Hematopoietic multipotent progenitor cell treated with erythropoietin and hydrocortisone succinate and interleukin-3 and kit ligand, for 15 days (in vitro differentiated cells): ENCODE data around the gene RTF1.
"Not testable (repeated sequence)": the region's sequence is repeated elsewhere in the genome, so short reads cannot be mapped to it uniquely, and the experiment has no call there.

Experiments used
- DNase-seq: peaks from one replicate; pipeline ENCODE4 v3.0.0-alpha.2; 2015; ENCODE audit warnings: low spot score

RTF1 gene

GRCh38 chr15:41437448-41437847 is 20.6 kb downstream of the RTF1 start:
- no peak for DNase-seq

- DNase-seq = no peak
Observed at GRCh38 chr15:41438206-41438605, 21.3 kb downstream of the RTF1 start.

- not testable (repeated sequence) for DNase-seq
Observed at GRCh38 chr15:41438745-41439144, 21.9 kb downstream of the RTF1 start.

GRCh38 chr15:41443275-41443674 is 26.4 kb downstream of the RTF1 start:
- DNase-seq = no peak

GRCh38 chr15:41445399-41445798 is 28.5 kb downstream of the RTF1 start:
- no peak for DNase-seq

GRCh38 chr15:41462084-41462795 is 45.3 kb downstream of the RTF1 start:
- no peak for DNase-seq

- no peak for DNase-seq
Observed at GRCh38 chr15:41464889-41465580, 48.1 kb downstream of the RTF1 start.

- DNase-seq = peak; percentile 47
Observed at GRCh38 chr15:41465822-41466421, 49.0 kb downstream of the RTF1 start.

- no peak for DNase-seq
Observed at GRCh38 chr15:41466711-41467110, 49.8 kb downstream of the RTF1 start.

- not testable (repeated sequence) for DNase-seq
Observed at GRCh38 chr15:41469644-41470043, 52.7 kb downstream of the RTF1 start.

GRCh38 chr15:41473418-41473817 is 56.5 kb downstream of the RTF1 start:
- DNase-seq = no peak

GRCh38 chr15:41474436-41474835 is 57.5 kb downstream of the RTF1 start:
- no peak for DNase-seq

GRCh38 chr15:41474941-41475340 is 58.0 kb downstream of the RTF1 start:
- no peak for DNase-seq

- no peak for DNase-seq
Observed at GRCh38 chr15:41476416-41477048, 59.6 kb downstream of the RTF1 start.

GRCh38 chr15:41480396-41481140 is 63.7 kb downstream of the RTF1 start:
- no peak for DNase-seq

GRCh38 chr15:41482110-41482877 is 65.4 kb downstream of the RTF1 start:
- no peak for DNase-seq

- no peak for DNase-seq
Observed at GRCh38 chr15:41483115-41483514, 66.2 kb downstream of the RTF1 start.

GRCh38 chr15:41483519-41483918 is 66.6 kb downstream of the RTF1 start:
- DNase-seq = no peak

- no peak for DNase-seq
Observed at GRCh38 chr15:41484937-41485625, 68.2 kb downstream of the RTF1 start.

GRCh38 chr15:41486286-41486685 is 69.4 kb downstream of the RTF1 start:
- DNase-seq = no peak

- no peak for DNase-seq
Observed at GRCh38 chr15:41487381-41487780, 70.5 kb downstream of the RTF1 start.
